Measurements from ENCODE around the gene CPOX.

The CPOX gene

DNA sequence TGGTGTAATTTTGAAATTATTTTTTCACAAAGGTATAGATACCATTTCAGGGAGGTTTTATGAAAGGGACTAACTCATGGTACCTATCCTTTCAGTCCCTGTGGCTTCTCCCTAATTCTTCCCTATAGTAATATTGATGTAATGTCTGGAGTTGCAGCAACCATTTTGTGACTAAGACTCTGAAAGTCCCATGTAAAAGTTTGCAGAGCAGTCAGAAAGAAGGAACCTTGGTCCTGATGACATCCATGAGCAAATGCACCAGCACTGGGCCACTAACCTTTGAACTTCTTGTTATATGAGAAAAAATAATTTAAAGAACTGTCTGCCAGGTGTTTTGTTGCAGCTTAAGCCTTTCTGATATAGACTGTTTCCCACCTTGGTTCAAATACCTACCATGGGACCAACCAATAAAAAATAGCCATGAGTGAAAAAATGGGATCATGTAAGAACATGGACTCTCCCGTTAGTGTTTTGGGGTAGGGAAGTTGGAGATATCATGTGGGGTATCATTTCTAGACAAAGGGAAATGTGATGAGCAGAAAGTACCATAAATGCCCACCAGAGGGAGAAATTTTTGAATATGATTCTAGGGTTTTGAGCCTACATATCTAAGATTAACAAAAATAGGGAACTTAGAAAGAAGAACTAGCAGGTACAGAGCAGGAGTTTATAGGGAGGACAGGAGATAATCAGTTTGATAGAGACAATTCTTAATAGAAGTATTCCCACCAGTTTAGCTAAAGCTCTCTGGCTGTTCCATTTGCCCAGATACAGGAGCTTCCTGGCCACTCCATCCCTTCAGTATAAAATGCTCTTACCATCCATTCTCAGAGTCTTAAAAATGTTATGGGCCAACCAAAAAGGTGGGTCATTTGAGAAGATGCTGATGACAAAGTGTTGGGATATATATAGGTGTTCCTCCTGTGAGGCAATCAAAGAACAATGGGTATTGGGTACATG lies 3.4 kb upstream of the CPOX start:
- H3K4me3 ChIP-seq (ENCODE audit: low read depth, low read length): no peak overlapping the region

DNA sequence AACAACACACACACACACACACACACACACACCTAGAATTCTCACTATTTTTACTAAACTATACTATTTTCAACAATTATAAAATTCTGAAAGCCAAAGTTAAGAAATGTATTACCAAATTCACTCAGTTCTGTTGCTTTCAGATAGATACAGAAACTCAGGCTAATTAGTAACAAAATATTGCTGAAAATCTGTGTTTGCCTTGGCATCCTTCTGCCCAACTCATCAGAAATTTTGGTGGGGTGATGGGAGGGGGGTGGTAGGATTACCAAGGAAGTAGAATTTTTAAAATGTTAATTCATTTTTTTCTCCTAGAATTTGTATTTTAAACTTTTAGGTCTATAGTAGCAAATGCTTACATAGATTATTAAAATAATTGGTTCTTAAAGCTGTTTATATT lies 2.7 kb upstream of the CPOX start:
- no peak overlapping the region for H3K4me3 ChIP-seq (ENCODE audit: low read depth, low read length)

DNA sequence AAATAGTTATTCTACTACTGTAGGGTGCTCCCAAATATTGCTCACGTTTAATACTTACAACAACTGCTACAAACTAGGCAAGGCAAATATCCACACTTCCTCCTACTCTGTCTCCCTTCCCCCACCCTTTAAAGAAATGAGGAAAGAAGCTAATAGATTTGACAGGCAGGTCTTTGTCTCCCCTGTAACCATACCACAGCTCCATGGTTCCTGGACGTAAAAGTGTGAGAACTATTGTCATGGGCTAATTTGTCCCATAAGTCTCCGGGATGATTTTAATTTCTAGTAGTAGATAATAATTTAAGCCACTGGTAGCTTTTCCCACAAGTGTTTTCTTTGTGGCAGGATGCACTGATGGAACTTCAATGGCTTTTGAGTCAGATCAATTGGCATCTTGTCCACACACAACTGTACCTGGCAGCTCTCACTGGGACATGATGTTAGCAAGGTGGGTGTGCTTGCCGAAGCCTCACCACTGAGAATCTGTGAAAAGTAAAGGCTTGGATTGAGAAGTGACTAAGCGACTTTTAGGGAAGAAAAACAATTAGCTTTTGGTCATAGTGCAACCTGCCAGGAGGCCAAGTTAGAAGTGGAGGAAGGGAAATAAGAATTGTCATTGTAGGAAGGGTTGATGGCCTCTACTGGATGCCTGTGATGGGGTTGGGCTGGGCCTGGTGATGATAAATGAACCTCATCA lies 1.4 kb upstream of the CPOX start:
- no peak overlapping the region for H3K4me3 ChIP-seq (ENCODE audit: low read depth, low read length)

DNA sequence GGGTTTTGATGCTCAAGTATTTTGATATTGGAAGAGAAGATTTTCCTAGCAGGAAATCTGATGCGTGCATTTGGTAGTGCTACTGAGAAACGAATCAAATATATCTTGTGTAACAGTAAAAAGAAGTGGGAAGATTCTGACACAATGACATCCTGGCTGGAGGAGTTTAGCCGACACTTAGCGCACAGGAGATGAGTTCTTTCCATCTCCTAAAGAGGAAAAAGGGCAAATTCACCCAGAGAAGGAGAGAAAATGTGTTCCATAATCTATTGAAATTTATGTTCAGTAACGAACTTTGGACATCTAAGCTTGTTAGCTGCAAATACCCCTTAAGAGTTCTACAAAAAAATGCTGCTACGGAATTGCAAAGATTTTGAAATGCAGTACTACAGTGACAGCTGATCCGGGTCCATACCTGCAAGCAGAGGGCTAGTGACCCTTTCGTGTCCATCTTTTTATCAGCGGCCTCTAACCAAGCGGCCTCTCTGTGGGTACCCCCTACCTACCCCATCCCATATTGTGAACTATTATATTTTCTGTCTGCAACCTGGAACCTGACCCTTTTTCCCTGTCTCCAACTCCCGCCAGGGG lies 971 bp downstream of the CPOX start:
- H3K4me3 ChIP-seq (ENCODE audit: low read depth, low read length): peak overlapping the region; percentile 73

DNA sequence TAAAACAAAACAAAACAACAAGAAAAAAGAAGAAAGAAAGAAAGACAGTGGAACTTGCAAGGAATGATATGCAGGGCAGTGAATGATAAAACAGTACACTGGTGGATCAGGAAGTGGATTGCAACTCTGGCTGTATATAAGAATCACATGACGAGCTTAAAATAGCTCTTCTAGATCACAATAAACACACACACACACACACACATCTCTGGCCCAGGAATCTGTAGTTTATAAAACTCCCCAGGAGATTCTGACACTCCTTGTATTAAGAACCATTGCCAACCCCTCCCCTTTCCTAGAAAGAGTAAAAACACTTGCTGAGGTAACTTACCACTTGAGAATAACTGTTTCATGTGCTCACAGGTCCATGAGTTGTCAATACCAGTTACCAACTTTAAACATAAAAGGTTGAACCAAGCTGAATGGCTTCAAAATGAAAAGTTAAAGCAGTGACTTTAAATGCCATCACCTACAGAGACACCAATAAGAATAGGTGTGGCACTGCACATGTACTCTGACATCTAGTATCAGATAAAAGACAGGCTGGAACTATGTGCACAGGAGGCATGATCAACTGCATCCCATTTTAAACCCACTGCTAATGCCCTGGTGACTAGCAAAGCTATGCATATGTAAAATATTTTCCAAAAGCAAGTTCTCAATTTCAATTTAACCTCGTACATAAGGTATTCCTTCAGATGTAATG lies 3.9 kb downstream of the CPOX start:
- no peak overlapping the region for H3K4me3 ChIP-seq (ENCODE audit: low read depth, low read length)

DNA sequence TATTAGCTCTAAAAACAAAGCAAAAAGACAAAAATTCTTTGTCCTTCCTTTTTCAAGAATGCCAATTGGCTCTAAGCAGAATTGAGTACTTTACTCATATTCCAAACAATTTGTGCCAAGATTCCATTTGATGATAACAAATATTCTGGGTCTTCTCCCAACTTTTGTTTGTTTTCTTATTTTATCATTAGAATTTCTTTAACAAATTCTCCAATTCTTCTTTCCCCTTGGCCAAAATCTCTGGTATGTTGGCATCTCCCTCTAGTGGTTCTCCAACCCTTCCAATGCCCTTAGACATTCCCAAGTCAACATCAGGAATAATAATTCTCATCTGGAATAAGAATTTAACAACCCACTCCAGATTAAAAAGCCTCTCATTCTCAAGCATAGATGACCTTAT lies 5.3 kb downstream of the CPOX start:
- no peak overlapping the region for H3K4me3 ChIP-seq (ENCODE audit: low read depth, low read length)

DNA sequence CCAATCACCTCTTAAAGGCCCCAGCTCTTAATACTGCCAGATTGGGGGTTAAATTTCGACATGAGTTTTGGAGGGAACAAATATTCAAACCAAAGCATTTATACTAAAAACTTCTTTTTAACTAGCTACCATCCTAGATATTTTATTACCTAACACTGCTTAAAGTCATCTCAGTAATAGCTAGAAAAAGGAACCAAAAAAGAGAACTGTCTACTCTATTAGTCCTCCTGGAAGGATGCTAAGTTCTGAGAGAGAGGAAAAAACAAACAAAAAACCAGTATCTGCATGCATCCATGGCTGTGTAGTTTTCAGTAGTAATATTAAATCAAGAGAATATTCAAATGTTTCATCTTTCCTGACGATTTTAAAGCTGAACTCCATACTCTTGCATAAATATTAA lies 5.8 kb downstream of the CPOX start:
- H3K4me3 ChIP-seq (ENCODE audit: low read depth, low read length): no peak overlapping the region

DNA sequence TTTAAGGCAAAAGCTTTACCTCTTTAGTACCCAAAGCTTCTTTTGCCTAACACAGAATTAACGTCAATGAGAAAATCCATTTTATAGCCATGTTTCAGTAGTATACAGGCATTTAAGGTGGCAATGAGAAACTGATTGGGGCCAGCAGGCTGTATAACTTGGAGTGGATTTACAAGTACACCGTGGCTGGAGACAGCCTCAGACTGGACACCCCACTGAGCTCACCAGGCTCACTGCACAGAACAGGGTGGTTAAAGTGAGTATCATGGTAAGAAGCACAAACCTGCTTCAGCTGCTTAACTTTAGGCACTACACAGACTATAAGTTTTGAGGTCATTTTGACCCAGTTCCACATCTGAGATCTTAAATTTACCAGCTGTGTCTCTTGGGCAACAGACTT lies 8.9 kb downstream of the CPOX start:
- H3K4me3 ChIP-seq (ENCODE audit: low read depth, low read length): no peak overlapping the region

DNA sequence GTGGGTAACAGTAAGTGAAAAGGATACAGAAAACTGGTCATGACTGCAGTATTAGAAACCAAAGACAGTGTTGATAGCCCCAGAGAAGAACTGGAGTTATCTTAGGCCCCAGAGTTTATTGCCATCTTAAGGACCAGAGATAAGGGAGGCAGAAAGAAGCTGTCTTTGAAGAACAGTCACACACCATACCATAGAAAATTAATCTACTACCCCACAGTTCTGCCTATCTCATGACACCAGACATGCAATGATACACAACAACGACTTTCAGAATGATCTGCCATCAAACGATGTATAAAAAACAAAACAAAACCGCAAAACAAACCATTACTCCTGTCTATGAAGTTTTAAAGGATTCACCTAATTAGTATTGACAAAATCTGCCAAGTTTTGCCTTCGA lies 9.6 kb downstream of the CPOX start:
- no peak overlapping the region for H3K4me3 ChIP-seq (ENCODE audit: low read depth, low read length)

DNA sequence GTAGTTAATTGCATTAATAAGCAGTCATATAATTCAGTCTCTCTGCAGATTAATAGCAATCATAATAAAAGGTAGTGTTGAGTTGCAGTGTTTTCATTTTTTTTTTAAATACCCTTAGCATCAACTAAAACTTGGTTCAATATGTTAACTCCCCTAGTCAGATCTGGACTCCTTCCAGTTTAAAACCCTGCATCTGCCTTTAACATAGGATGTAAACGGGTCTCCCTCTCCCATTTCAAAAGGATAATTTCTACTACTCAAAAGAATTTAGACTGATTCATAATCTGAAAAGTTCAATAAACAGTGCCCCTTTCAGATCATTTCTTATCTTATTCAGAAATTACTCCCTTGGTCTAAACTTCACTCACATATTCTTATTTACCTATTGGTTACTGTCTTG lies 11.4 kb downstream of the CPOX start:
- H3K4me3 ChIP-seq (ENCODE audit: low read depth, low read length): no peak overlapping the region

DNA sequence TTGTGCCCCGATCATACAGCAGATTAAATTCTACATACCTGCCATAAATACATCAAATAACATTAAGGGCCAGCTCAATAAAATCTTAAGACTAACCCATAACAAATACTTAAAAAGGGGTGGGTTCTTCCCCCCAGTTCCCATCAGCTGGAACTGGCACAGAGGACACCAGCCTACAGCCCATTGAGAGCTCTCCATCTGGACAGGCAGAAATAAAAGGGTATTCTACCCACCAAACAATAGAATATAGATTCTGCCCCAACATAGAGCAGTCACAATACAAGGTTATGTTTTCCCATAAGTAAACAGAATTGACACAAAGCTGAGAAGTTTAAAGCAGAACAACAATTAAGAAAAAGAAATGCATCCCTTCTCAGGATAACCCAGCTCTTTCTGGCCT lies 11.9 kb downstream of the CPOX start:
- H3K4me3 ChIP-seq (ENCODE audit: low read depth, low read length): no peak overlapping the region

DNA sequence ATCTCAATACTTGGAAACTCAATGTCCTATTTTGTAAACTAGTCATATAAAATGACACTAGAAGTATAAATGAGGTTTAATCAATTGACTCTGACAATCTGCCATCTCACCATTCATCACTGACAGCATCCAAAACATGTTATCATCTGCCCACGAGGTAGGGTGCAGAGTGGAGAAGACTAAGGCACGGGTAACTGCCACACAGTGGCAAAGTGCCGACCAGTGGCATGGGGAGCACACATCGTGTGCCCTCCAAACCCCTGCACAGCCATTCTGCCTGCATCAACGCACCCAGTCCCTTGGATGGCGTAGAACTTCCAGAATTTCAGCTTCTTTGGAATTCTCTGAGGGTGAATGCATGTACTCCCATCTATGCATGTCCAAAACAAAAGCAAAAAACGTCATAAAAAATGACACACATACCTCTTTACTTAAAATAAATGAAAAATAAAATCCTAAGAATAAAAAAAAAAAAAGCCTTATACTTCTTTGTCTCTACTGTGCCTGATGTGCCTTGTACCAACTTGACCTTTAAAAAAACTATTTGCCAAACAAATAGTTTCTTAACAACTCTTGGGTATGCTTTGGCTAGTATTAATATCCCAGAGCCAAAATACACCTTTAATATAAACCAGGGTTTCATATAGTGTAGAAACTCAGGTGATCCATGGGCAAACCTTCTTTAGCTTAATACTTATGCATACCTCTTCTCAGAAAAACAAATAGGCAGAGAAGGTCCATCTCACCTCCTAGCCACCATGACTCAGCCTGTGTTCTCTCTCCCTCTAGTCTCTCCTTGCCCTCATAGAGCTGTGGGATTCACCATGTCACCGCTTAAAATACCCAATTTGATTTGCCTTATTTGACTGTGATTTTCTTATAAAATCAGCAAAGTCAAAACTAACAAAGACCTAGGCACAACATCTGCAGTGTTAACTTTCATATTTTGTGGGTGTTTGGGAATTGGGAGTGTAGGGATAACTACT lies 12.7 kb downstream of the CPOX start:
- H3K4me3 ChIP-seq (ENCODE audit: low read depth, low read length): no peak overlapping the region

DNA sequence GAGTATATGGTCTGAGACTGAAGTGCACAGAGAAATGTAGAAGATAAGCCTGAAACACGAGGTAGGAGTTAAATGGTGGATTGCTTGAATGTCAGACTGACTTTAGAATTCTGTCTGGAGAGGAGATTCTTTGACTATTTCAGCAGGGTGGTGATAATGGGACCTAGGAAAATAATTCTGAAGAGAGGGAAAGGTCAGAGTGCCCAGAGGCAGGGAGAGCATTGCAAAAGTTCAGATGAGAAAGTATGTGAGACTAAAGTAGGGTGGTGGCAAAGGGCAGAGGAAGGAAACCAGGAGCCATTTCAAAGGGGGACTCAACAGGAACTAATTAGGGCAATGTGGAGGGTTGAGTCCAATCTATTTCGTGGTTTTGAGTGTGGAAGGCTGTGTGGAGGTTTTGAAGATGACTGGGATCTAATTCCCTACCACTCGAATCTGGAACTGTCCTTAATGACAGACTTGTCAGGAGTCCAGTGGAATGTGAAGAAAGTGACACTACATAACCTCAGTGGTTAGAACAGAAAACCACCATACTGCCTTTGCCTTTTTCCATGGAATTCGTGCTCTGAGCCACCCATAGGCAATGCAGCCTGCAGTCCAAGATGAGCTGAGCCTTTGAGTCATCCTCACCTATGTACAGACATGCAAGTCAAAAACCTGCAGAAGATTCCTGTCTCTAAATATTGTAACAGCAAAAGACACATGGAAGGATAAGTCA lies 16.1 kb downstream of the CPOX start:
- H3K4me3 ChIP-seq (ENCODE audit: low read depth, low read length): no peak overlapping the region

DNA sequence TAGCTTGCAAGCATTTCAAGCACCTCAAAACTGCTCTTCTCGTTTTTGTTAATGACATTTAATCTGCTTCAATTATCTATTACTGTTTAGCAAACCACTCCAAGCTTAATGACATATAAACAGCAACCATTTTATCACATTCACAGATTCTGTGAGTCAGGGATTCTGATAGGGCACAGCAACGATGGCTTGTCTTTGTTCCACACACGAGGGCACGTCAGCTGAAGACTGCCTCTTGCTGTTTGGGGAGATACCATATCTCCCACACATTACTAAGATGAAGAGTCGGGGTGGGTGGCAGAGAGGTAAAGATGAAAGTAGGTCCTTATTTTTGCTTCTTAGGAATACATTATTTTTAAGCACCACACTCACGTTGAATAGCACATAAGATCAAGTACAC lies 19.3 kb downstream of the CPOX start:
- H3K4me3 ChIP-seq (ENCODE audit: low read depth, low read length): no peak overlapping the region

DNA sequence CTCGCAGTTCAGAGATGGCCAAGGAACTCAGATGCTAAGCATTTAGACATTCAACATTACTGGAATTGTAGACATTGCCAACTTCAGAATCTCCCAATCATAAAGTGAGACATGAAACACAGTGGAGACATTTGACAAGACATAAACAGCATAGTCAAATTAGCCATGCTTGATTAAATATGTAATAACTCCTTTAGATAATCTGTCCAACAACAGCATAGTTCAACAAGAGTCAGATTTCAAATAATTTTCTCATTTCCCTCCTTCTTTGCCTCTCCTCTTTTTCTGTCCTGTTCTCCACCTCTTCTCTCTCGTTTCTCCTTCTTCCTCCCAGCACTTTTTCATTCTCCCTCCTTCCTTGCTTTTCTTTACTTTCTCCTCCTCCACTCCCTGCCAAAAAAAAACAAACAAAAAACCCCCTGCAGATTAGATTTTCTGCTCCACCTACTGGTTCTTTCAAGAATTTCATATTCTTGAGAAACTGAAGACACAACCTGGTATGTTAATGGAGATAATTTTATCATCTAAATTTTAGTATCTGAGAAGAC lies 20.2 kb downstream of the CPOX start:
- no peak overlapping the region for H3K4me3 ChIP-seq (ENCODE audit: low read depth, low read length)

DNA sequence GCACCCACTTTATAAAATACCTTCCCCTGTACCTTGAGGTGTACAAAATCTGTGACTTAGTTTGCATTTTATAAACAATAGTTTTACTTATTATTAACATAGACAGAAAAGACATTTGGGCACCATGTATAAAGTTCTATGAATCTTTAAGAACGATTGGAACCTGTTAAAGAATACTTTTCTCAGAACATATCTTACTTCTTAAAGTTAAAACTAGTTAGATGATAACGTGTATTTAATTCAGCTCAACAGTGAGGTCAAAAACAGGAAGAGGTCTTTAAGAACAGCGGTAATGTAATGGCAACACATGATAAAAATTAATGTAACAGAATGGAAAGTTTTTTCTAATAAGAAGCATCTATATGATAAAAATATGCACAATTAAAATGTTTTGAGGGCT lies 25.0 kb downstream of the CPOX start:
- no peak overlapping the region for H3K4me3 ChIP-seq (ENCODE audit: low read depth, low read length)

DNA sequence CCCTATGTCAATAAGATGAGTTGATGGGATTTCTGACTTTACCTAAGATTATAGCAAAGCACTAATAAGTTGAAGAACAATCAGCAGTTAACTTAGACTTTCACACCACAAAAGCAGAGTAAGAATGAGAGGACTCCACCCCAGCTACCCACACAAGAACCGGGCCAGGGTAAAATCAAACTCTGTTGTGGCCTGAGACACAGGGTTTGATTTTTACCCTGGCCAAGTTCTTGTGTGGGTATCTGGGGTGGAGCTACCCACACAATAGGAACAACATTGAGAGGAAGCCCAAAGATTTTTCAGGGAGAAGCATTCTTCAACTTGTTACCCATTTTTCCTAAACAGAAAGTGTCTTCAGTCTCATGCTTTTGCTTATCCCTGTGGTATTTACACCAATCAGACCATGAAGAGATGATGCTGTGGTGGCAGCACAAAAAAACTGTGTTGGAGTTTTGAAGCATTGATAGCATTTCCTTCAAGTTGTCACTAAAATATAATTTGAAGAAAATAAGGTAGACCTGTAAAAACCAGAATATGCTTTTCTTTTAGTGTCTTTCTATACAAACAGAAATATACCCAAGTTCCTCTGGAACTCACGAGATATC lies 25.6 kb downstream of the CPOX start:
- H3K4me3 ChIP-seq (ENCODE audit: low read depth, low read length): no peak overlapping the region

DNA sequence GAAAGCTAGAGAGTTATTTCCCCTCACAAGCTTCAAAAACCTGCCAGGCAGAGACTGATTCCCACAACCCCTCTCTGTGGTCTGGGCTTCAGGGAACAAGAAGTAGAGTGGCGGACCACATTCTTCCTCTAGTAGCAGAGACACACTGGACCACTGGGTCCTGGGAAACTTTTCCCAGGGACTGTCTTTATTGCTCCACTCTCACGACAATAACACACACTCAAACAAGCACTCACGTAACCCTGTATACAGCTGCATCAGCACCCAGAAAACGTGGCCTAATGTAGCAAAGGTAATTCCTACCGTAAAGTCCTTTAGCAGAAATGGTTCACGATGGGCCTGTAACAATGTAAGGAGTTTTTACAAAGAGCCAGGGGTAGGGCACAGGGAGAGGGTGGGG lies 27.6 kb downstream of the CPOX start:
- no peak overlapping the region for H3K4me3 ChIP-seq (ENCODE audit: low read depth, low read length)

DNA sequence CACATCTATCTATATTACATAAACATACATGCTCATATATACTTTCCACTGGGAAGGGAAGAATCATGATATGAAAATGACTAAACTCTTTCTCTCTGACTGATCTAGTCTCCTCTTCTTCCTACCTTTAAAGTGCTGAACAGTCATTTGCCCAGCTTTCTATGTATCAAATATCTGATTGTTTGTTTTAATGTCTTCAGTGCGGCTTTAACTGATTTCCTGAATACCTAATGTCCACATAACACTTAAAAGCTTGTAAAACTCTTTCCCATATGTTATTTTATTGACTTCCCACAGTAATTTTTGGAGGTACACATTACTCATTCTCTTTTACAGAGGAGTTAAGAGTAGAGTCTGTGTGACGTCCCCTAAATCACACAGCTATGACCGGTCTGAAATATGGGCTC lies 28.2 kb downstream of the CPOX start:
- H3K4me3 ChIP-seq (ENCODE audit: low read depth, low read length): no peak overlapping the region

Data from iPS-11a (cell line).